Body of pancreas (tissue), 4 donors: ENCODE measurements around the gene WFDC5. TPM values are rescaled to one million over a fixed set of nuclear protein-coding genes. Genes with fewer than 3 reads are reported as not detected.

ENCODE experiments used
- ATAC-seq: fragments of 150-250 bp; one replicate; pipeline ENCODE4 v1.9.1; 2016
- DNase-seq, 4 donors: peaks; one replicate each; pipeline ENCODE4 v3.0.0-alpha.2; 2019
- H3K27ac ChIP-seq, 4 donors: fragments of 200-600 bp; sonication (generic); 1 replicate in 3 of 4; 2 replicates in 1 of 4; pipeline versions ENCODE4 v1.5.1 to v1.6.1; 2016 to 2019; ENCODE audit warnings: mild to moderate bottlenecking in 1 of 4, mixed read lengths in 1 of 4, moderate library complexity in 1 of 4
- H3K27me3 ChIP-seq, 2 donors: fragments of 200-600 bp; sonication (generic); one replicate each; pipeline ENCODE4 v1.6.0; 2016; ENCODE audit warnings: mild to moderate bottlenecking in 1 of 2
- H3K36me3 ChIP-seq, 2 donors: fragments of 200-600 bp; sonication (generic); replicated peaks in 1 of 2; 2 replicates each; pipeline ENCODE4 v1.5.1; 2016; ENCODE audit warnings: low read depth in 2 of 2; ENCODE audit not compliant: insufficient read depth in 1 of 2
- H3K4me1 ChIP-seq: fragments of 200-600 bp; sonication (generic); one replicate; pipeline ENCODE4 v1.6.0; 2016
- H3K4me3 ChIP-seq, 2 donors: fragments of 200-600 bp; sonication (generic); 1 replicate in 1 of 2; 2 replicates in 1 of 2; pipeline ENCODE4 v1.5.1; 2016 to 2019
- H3K9me3 ChIP-seq, 3 donors: fragments of 200-600 bp; sonication (generic); 1 replicate in 2 of 3; 2 replicates in 1 of 3; pipeline ENCODE4 v1.5.1; 2016
- CTCF ChIP-seq, 7 experiments: fragments of 450-650 bp in 4 of 7; fragments of 200-600 bp in 3 of 7; sonication (generic) in 3 of 7; IDR thresholded peaks; one replicate each; pipeline ENCODE4 v1.5.1; 2016 to 2019; ENCODE audit warnings: antibody characterized with exemption in 7 of 7
- POLR2A ChIP-seq, 3 donors: fragments of 450-650 bp; IDR thresholded peaks; one replicate each; pipeline ENCODE4 v1.6.1; 2016; ENCODE audit warnings: antibody characterized with exemption in 3 of 3, mild to moderate bottlenecking in 2 of 3
- WGBS, 2 donors: methylation state at CpG; one replicate each; pipeline ENCODE4 v1.1.5; 2017; 5-methylcytosine and 5-hydroxymethylcytosine counted together
- intact Hi-C: fragments of 100-400 bp; cut with DNase I; formaldehyde crosslinking; loops from one replicate; pipeline ENCODE4 v1.15.1; 2023
- total RNA-seq, 2 donors: library from RNA; depleted of rRNA; stranded (reverse); fragments of >200 nt; gene quantifications; one replicate each; pipeline ENCODE4 v1.1.0, GENCODE V29; 2016

WFDC5 gene
- total RNA-seq, 2 donors from 2014 or later: not detected

GRCh38 chr20:45082468-45082867 lies 32.5 kb downstream of the WFDC5 start:
- 95 to 99% methylated on average over 3 of the region's 3 CpGs for WGBS, 2 donors
- DNase-seq (no peak), ATAC-seq (no peak)
- no peaks in the 10 kb centered on the region for H3K27me3 ChIP-seq
- no peaks in the 10 kb centered on the region for H3K4me1 ChIP-seq
- intact Hi-C loops: no loop called here
- no peaks in the 10 kb centered on the region for H3K36me3 ChIP-seq
- TF ChIP-seq CTCF (IDR thresholded peaks at IDR 0.05): no peak
- no peak for TF ChIP-seq POLR2A (IDR thresholded peaks at IDR 0.05)
- H3K9me3 ChIP-seq: no peaks in the 10 kb centered on the region
- H3K27ac ChIP-seq: no peak overlapping the region
- no peak overlapping the region for H3K4me3 ChIP-seq

- Histone ChIP-seq H3K4me3 (no peak overlapping the region), H3K27ac (no peak overlapping the region), H3K36me3 (peaks cover 0 to 1% of the 10 kb centered on the region in 2 donors), H3K9me3 (no peaks in the 10 kb centered on the region), H3K27me3 (no peaks in the 10 kb centered on the region), H3K4me1 (no peaks in the 10 kb centered on the region)
- 79% methylated on average over 5 of the region's 5 CpGs for WGBS, 2 donors
- ATAC-seq: no peak
- intact Hi-C loops: no loop called here
- TF ChIP-seq POLR2A (IDR thresholded peaks at IDR 0.05) (no peak), CTCF (IDR thresholded peaks at IDR 0.05) (peak in 3 of 7 experiments; percentile 5 to 16 (median 13))
- no peak for DNase-seq
Measured at GRCh38 chr20:45080867-45081624, 33.9 kb downstream of the WFDC5 start.

GRCh38 chr20:45077559-45077958 lies 37.4 kb downstream of the WFDC5 start:
- intact Hi-C loops: no loop called here
- ATAC-seq (no peak), DNase-seq (no peak)
- H3K36me3 ChIP-seq: peaks cover 0 to 16% of the 10 kb centered on the region in 2 donors
- no peaks in the 10 kb centered on the region for H3K9me3 ChIP-seq
- no peaks in the 10 kb centered on the region for H3K27me3 ChIP-seq
- no peak overlapping the region for H3K27ac ChIP-seq
- H3K4me1 ChIP-seq: no peaks in the 10 kb centered on the region
- TF ChIP-seq POLR2A (IDR thresholded peaks at IDR 0.05): no peak
- no peak for TF ChIP-seq CTCF (IDR thresholded peaks at IDR 0.05)
- 84 to 90% methylated on average over 3 of the region's 3 CpGs for WGBS, 2 donors
- no peak overlapping the region for H3K4me3 ChIP-seq

GRCh38 chr20:45073221-45073620 lies 41.8 kb downstream of the WFDC5 start:
- TF ChIP-seq POLR2A (IDR thresholded peaks at IDR 0.05) (no peak), CTCF (IDR thresholded peaks at IDR 0.05) (no peak)
- intact Hi-C loops: no loop called here
- no peaks in the 10 kb centered on the region for H3K27me3 ChIP-seq
- 89 to 92% methylated on average over 3 of the region's 3 CpGs for WGBS, 2 donors
- H3K4me3 ChIP-seq: no peak overlapping the region
- no peaks in the 10 kb centered on the region for H3K9me3 ChIP-seq
- ATAC-seq: no peak
- DNase-seq: no peak
- peaks cover 0 to 16% of the 10 kb centered on the region in 2 donors for H3K36me3 ChIP-seq
- no peak overlapping the region for H3K27ac ChIP-seq
- no peaks in the 10 kb centered on the region for H3K4me1 ChIP-seq

- no peak overlapping the region for H3K4me3 ChIP-seq
- DNase-seq (no peak), ATAC-seq (no peak)
- intact Hi-C loops: no loop called here
- WGBS, 2 donors: 58 to 89% methylated on average over 1 of the region's 1 CpG
- no peak for TF ChIP-seq CTCF (IDR thresholded peaks at IDR 0.05)
- no peak for TF ChIP-seq POLR2A (IDR thresholded peaks at IDR 0.05)
- no peak overlapping the region for H3K27ac ChIP-seq
- no peaks in the 10 kb centered on the region for H3K4me1 ChIP-seq
- H3K27me3 ChIP-seq: no peaks in the 10 kb centered on the region
- H3K9me3 ChIP-seq: no peaks in the 10 kb centered on the region
- peaks cover 0 to 16% of the 10 kb centered on the region in 2 donors for H3K36me3 ChIP-seq
Measured at GRCh38 chr20:45072066-45072465, 42.9 kb downstream of the WFDC5 start.
